ENCODE measurements around the gene TRIM4.

TRIM4 gene

DNA sequence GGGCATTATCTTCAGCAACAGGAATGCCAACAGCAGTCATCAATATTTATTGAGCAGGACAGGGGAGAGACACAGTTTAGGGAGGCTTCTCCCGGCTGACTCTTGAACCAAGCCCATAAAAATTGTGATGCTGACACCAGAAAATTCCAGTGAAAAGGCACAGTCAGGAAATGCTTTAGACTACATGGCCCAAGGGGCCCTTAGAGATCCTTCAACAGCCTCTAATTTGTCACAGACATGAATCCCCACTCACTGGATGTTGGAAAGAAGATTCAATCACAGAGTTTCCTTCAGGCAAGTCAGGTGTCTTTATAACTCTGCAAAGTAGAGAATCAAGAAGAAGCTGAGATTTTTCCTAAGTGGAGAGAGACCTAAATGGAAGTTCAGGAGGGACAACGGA, 8.9 kb upstream of the TRIM4 start:
- Histone ChIP-seq H3K27ac (replicated peaks) (no peak overlapping the region), H3K27me3 (ENCODE audit: insufficient read depth, poor library complexity, severe bottlenecking) (peaks cover 10% of the 10 kb centered on the region), H3K4me3 (replicated peaks; ENCODE audit: insufficient read depth, low read length) (no peak overlapping the region)
- TF ChIP-seq POLR2AphosphoS5 (IDR thresholded peaks at IDR 0.05; ENCODE audit: low read depth) (no peak), GABPA (IDR thresholded peaks at IDR 0.05; ENCODE audit: low read depth) (no peak)
- DNase-seq (ENCODE audit: low read depth in 1 of 2, low spot score in 1 of 2), result no peak

DNA sequence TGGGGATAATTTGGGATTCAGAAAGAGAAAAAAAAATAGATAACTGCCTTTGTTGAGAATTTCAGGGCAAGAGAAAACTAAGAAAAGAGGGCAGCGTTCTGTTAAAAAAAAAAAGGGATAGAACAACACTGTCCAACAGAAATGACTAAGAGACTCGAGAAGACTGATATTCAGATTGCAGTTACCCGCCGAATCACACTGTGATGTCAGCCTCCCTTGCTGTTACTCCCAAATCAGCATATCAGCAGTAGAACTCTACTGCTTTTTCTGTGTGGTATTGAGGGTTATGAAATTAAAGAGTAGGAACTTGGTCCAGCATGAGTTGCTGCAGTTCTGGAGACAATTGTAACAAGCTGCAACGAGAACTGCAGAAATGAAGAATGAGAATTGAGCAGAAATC, 8.2 kb upstream of the TRIM4 start:
- Histone ChIP-seq H3K4me3 (replicated peaks; ENCODE audit: insufficient read depth, low read length) (no peak overlapping the region), H3K27ac (replicated peaks) (no peak overlapping the region), H3K27me3 (ENCODE audit: insufficient read depth, poor library complexity, severe bottlenecking) (peaks cover 10% of the 10 kb centered on the region)
- no peak for DNase-seq (ENCODE audit: low read depth in 1 of 2, low spot score in 1 of 2)
- TF ChIP-seq, protein P1, sequence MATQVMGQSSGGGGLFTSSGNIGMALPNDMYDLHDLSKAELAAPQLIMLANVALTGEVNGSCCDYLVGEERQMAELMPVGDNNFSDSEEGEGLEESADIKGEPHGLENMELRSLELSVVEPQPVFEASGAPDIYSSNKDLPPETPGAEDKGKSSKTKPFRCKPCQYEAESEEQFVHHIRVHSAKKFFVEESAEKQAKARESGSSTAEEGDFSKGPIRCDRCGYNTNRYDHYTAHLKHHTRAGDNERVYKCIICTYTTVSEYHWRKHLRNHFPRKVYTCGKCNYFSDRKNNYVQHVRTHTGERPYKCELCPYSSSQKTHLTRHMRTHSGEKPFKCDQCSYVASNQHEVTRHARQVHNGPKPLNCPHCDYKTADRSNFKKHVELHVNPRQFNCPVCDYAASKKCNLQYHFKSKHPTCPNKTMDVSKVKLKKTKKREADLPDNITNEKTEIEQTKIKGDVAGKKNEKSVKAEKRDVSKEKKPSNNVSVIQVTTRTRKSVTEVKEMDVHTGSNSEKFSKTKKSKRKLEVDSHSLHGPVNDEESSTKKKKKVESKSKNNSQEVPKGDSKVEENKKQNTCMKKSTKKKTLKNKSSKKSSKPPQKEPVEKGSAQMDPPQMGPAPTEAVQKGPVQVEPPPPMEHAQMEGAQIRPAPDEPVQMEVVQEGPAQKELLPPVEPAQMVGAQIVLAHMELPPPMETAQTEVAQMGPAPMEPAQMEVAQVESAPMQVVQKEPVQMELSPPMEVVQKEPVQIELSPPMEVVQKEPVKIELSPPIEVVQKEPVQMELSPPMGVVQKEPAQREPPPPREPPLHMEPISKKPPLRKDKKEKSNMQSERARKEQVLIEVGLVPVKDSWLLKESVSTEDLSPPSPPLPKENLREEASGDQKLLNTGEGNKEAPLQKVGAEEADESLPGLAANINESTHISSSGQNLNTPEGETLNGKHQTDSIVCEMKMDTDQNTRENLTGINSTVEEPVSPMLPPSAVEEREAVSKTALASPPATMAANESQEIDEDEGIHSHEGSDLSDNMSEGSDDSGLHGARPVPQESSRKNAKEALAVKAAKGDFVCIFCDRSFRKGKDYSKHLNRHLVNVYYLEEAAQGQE (IDR thresholded peaks at IDR 0.05; ENCODE audit: insufficient replicate concordance, low read depth), result no peak
- TF ChIP-seq, protein P2, sequence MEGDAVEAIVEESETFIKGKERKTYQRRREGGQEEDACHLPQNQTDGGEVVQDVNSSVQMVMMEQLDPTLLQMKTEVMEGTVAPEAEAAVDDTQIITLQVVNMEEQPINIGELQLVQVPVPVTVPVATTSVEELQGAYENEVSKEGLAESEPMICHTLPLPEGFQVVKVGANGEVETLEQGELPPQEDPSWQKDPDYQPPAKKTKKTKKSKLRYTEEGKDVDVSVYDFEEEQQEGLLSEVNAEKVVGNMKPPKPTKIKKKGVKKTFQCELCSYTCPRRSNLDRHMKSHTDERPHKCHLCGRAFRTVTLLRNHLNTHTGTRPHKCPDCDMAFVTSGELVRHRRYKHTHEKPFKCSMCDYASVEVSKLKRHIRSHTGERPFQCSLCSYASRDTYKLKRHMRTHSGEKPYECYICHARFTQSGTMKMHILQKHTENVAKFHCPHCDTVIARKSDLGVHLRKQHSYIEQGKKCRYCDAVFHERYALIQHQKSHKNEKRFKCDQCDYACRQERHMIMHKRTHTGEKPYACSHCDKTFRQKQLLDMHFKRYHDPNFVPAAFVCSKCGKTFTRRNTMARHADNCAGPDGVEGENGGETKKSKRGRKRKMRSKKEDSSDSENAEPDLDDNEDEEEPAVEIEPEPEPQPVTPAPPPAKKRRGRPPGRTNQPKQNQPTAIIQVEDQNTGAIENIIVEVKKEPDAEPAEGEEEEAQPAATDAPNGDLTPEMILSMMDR (IDR thresholded peaks at IDR 0.05; ENCODE audit: insufficient read depth, low read length), result no peak
- no peak for TF ChIP-seq POLR2AphosphoS5 (IDR thresholded peaks at IDR 0.05; ENCODE audit: low read depth)
- TF ChIP-seq GABPA (IDR thresholded peaks at IDR 0.05; ENCODE audit: low read depth), result no peak
- TF ChIP-seq SPI1 (IDR thresholded peaks at IDR 0.05; ENCODE audit: borderline replicate concordance, low read depth), result no peak

DNA sequence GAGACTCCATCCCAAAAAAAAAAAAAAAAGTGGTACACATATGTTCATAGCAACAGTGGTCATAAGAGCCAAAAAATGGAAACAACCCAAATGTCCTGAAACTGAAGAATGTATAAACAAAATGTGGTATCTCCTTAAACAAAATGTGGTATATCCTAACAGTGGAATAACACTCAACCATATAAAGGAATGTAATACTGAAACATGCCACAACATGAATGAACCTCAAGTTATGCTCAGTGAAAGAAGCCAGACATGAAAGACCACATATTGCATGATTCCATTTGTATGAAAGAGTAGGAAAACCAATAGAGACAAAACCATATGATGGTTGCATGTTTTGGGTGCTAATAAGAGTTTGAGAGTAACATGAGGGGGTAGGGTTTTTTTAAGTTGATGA, 7.0 kb upstream of the TRIM4 start:
- Histone ChIP-seq H3K27me3 (ENCODE audit: insufficient read depth, poor library complexity, severe bottlenecking) (peaks cover 10% of the 10 kb centered on the region), H3K27ac (replicated peaks) (no peak overlapping the region), H3K4me3 (replicated peaks; ENCODE audit: insufficient read depth, low read length) (no peak overlapping the region)
- no peak for DNase-seq (ENCODE audit: low read depth in 1 of 2, low spot score in 1 of 2)
- TF ChIP-seq GABPA (IDR thresholded peaks at IDR 0.05; ENCODE audit: low read depth) (no peak), POLR2AphosphoS5 (IDR thresholded peaks at IDR 0.05; ENCODE audit: low read depth) (no peak), SPI1 (IDR thresholded peaks at IDR 0.05; ENCODE audit: borderline replicate concordance, low read depth) (no peak)
- TF ChIP-seq, protein P2 (IDR thresholded peaks at IDR 0.05; ENCODE audit: insufficient read depth, low read length), result no peak
- TF ChIP-seq, protein P1 (IDR thresholded peaks at IDR 0.05; ENCODE audit: insufficient replicate concordance, low read depth), result no peak

DNA sequence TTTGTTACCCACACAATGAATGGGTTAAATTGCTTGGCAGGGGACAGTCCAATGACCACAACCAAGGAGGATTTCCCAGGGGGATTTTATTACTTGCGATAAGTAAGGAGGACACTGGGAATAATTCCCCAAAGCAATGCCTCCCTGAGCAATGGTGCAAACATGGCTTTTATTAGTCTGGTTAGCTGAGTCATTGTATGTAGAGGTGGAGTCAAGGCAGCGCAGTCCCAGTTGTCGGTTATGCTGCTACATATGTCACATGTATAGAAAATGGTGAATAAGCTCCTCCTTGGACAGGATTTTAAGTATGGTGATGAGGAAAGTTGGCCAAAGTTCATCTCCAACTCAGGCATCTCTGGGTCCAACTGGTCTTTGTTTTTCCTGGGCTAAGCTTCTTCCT, 3.9 kb upstream of the TRIM4 start:
- Histone ChIP-seq H3K4me3 (replicated peaks; ENCODE audit: insufficient read depth, low read length) (no peak overlapping the region), H3K27me3 (ENCODE audit: insufficient read depth, poor library complexity, severe bottlenecking) (peaks cover under 1% of the 10 kb centered on the region), H3K27ac (replicated peaks) (no peak overlapping the region)
- TF ChIP-seq, protein P1 (IDR thresholded peaks at IDR 0.05; ENCODE audit: insufficient replicate concordance, low read depth), result no peak
- TF ChIP-seq SPI1 (IDR thresholded peaks at IDR 0.05; ENCODE audit: borderline replicate concordance, low read depth), result no peak
- DNase-seq (ENCODE audit: low read depth in 1 of 2, low spot score in 1 of 2), result no peak

Data from HL-60 (cell line).